CD4-positive, alpha-beta T cell (primary cell): Measurements from ENCODE around the gene DUSP22. TPM values are rescaled to one million over a fixed set of nuclear protein-coding genes. Genes with fewer than 3 reads are reported as not detected.

ENCODE experiments used
- ATAC-seq: fragments of 200-7000 bp; cut with Tn5 transposase; one replicate; pipeline ENCODE4 v1.10.0; 2022; ENCODE audit warnings: mild to moderate bottlenecking; ENCODE audit not compliant: poor library complexity
- CTCF ChIA-PET: fragments of 350-600 bp; sonication (Branson Sonifier 250); formaldehyde crosslinking; loops from one replicate; lab custom pipeline; 2021; ENCODE audit warnings: antibody characterized with exemption, inconsistent platforms; lab: Charles Lee
- POLR2A ChIA-PET: fragments of 350-600 bp; sonication (Branson Sonifier 250); formaldehyde crosslinking; loops from one replicate; lab custom pipeline; 2021; ENCODE audit warnings: antibody characterized with exemption, inconsistent platforms; lab: Charles Lee
- DNase-seq, 14 experiments: peaks; one replicate each; pipeline ENCODE4 v3.0.0-alpha.2; 2013 to 2020; ENCODE audit warnings: mixed read lengths in 2 of 14
- H3K27ac ChIP-seq, 2 donors: one replicate each; pipeline versions ENCODE4 v1.5.1 to v1.7.0; 2013; ENCODE audit warnings: low read length in 2 of 2, low read depth in 1 of 2, mild to moderate bottlenecking in 1 of 2
- H3K27me3 ChIP-seq, 2 experiments: 1 replicate in 1 of 2; 2 replicates in 1 of 2; pipeline versions ENCODE4 v1.6.1 to v1.7.0; 2013; ENCODE audit warnings: low read length in 2 of 2, control low read depth in 1 of 2, mild to moderate bottlenecking in 1 of 2, moderate library complexity in 1 of 2; ENCODE audit not compliant: insufficient read depth in 2 of 2, control insufficient read depth in 1 of 2
- H3K36me3 ChIP-seq: one replicate; pipeline ENCODE4 v1.6.1; 2013; ENCODE audit warnings: low read length, control low read depth; ENCODE audit not compliant: insufficient read depth
- H3K4me1 ChIP-seq: one replicate; pipeline ENCODE4 v1.6.1; 2013; ENCODE audit warnings: low read length, control low read depth; ENCODE audit not compliant: insufficient read depth
- H3K4me3 ChIP-seq: one replicate; pipeline ENCODE4 v1.5.1; 2013; ENCODE audit warnings: mild to moderate bottlenecking, low read length, moderate library complexity
- H3K9me3 ChIP-seq, 2 experiments: 1 replicate in 1 of 2; 2 replicates in 1 of 2; pipeline versions ENCODE4 v1.6.1 to v1.7.0; 2013; ENCODE audit warnings: low read length in 2 of 2, mild to moderate bottlenecking in 2 of 2, control low read depth in 1 of 2, moderate library complexity in 1 of 2; ENCODE audit not compliant: control insufficient read depth in 1 of 2, insufficient read depth in 1 of 2
- H3K27ac Mint-ChIP-seq: one replicate; pipeline ENCODE4 v1.8.0; 2020; ENCODE audit warnings: mixed read lengths
- H3K27me3 Mint-ChIP-seq: one replicate; pipeline ENCODE4 v1.8.0; 2021; ENCODE audit warnings: mixed read lengths
- H3K36me3 Mint-ChIP-seq: one replicate; pipeline ENCODE4 v1.8.0; 2021; ENCODE audit warnings: low read depth, mixed read lengths
- H3K4me1 Mint-ChIP-seq: one replicate; pipeline ENCODE4 v1.8.0; 2021; ENCODE audit warnings: low read depth, mixed read lengths
- H3K4me3 Mint-ChIP-seq: one replicate; pipeline ENCODE4 v1.8.0; 2020; ENCODE audit warnings: mild to moderate bottlenecking, mixed read lengths
- H3K9me3 Mint-ChIP-seq: one replicate; pipeline ENCODE4 v1.8.0; 2020; ENCODE audit warnings: mixed read lengths
- intact Hi-C, 2 experiments: fragments of 100-400 bp; cut with DNase I in 1 of 2; cut with micrococcal nuclease in 1 of 2; formaldehyde crosslinking; loops; one replicate each; pipeline versions ENCODE4 v1.15.1 to v1.9.0; 2023 to 2025; cut with DNase I, micrococcal nuclease
- total RNA-seq, 174 experiments: library from RNA in 2 of 174; stranded (reverse) in 2 of 174; gene quantifications; one replicate each; pipeline ENCODE4 v1.2.3 and lab custom pipeline; 2021 to 2026
- TF ChIP-seq, protein P1 (sequence below): fragments of 200-600 bp; IDR thresholded peaks from one replicate; pipeline ENCODE4 v1.8.0; 2022; ENCODE audit warnings: antibody characterized with exemption, mild to moderate bottlenecking

Gene DUSP22
- total RNA-seq, 2 experiments from 2014 or later = 25.4 to 26.3 TPM

GRCh38 chr6:286681-287488 is 5.4 kb upstream of the DUSP22 start:
- intact Hi-C loops = no loop called here
- POLR2A ChIA-PET = no interaction called here
- H3K36me3 Mint-ChIP-seq = peaks cover 4% of the 10 kb centered on the region
- CTCF ChIA-PET = interaction anchor here (1.1 kb wide), 1 partner anchor 62 kb away, joined by 3 read pairs; no protein-coding TSS in a partner anchor
- peaks cover 55% of the 10 kb centered on the region for H3K4me1 Mint-ChIP-seq
- H3K9me3 ChIP-seq = no peaks in the 10 kb centered on the region
- no peak overlapping the region for H3K27ac Mint-ChIP-seq
- TF ChIP-seq, protein P1, sequence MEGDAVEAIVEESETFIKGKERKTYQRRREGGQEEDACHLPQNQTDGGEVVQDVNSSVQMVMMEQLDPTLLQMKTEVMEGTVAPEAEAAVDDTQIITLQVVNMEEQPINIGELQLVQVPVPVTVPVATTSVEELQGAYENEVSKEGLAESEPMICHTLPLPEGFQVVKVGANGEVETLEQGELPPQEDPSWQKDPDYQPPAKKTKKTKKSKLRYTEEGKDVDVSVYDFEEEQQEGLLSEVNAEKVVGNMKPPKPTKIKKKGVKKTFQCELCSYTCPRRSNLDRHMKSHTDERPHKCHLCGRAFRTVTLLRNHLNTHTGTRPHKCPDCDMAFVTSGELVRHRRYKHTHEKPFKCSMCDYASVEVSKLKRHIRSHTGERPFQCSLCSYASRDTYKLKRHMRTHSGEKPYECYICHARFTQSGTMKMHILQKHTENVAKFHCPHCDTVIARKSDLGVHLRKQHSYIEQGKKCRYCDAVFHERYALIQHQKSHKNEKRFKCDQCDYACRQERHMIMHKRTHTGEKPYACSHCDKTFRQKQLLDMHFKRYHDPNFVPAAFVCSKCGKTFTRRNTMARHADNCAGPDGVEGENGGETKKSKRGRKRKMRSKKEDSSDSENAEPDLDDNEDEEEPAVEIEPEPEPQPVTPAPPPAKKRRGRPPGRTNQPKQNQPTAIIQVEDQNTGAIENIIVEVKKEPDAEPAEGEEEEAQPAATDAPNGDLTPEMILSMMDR = no peak
- H3K27ac ChIP-seq = no peak overlapping the region
- H3K9me3 Mint-ChIP-seq = no peaks in the 10 kb centered on the region
- H3K36me3 ChIP-seq = no peaks in the 10 kb centered on the region
- no peaks in the 10 kb centered on the region for H3K27me3 ChIP-seq
- DNase-seq = no peak
- peaks cover 12% of the 10 kb centered on the region for H3K4me1 ChIP-seq
- no peak overlapping the region for H3K4me3 ChIP-seq
- no peak overlapping the region for H3K4me3 Mint-ChIP-seq
- H3K27me3 Mint-ChIP-seq = no peaks in the 10 kb centered on the region
- ATAC-seq = no peak

DNA sequence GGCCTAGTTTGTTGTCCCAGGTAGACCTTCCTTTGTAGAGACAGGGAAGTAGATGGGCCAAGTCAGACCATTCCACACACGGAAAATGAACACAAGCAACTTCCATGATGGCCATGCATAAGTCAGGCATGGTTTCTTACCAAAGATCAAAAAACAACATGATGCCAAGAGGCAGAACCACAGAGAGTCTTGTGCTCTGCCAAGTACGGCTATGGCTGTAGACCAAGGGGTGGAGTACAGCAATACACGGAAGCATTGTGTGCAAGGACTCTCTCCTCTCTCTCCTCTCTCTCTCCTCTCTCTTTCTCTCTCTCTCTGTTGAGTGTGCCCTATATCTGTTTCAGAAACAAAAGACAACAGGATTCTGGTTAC is 4.8 kb upstream of the DUSP22 start:
- CTCF ChIA-PET = interaction anchor here (1.1 kb wide), 1 partner anchor 62 kb away, joined by 3 read pairs; no protein-coding TSS in a partner anchor
- ATAC-seq (no peak), DNase-seq (no peak)

GRCh38 chr6:288866-289265 is 3.4 kb upstream of the DUSP22 start:
- Histone ChIP-seq H3K27ac (no peak overlapping the region), H3K4me3 (no peak overlapping the region), H3K9me3 (no peaks in the 10 kb centered on the region), H3K27me3 (no peaks in the 10 kb centered on the region), H3K4me1 (peaks cover 24% of the 10 kb centered on the region), H3K36me3 (no peaks in the 10 kb centered on the region)
- Mint-ChIP-seq H3K27ac (peak overlapping the region; percentile 0), H3K4me3 (no peak overlapping the region), H3K9me3 (no peaks in the 10 kb centered on the region), H3K36me3 (peaks cover 13% of the 10 kb centered on the region), H3K4me1 (peaks cover 62% of the 10 kb centered on the region), H3K27me3 (no peaks in the 10 kb centered on the region)
- ChIA-PET CTCF (interaction anchor here (1.4 kb wide), 1 partner anchor 10 kb away, joined by 4 read pairs; no protein-coding TSS in a partner anchor), POLR2A (no interaction called here)
- TF ChIP-seq, protein P1 = no peak
- no peak for ATAC-seq
- intact Hi-C loops = no loop called here
- no peak for DNase-seq

More for the DNA sequence above, 4.8 kb upstream of the DUSP22 start:
- intact Hi-C loops = no loop called here
- Histone ChIP-seq H3K27ac (no peak overlapping the region), H3K9me3 (no peaks in the 10 kb centered on the region), H3K4me1 (peaks cover 12% of the 10 kb centered on the region), H3K4me3 (no peak overlapping the region), H3K27me3 (no peaks in the 10 kb centered on the region), H3K36me3 (no peaks in the 10 kb centered on the region)
- no peak overlapping the region for H3K27ac Mint-ChIP-seq
- H3K9me3 Mint-ChIP-seq = no peaks in the 10 kb centered on the region
- peaks cover 4% of the 10 kb centered on the region for H3K36me3 Mint-ChIP-seq
- peaks cover 55% of the 10 kb centered on the region for H3K4me1 Mint-ChIP-seq
- TF ChIP-seq, protein P1 = no peak
- POLR2A ChIA-PET = no interaction called here
- no peaks in the 10 kb centered on the region for H3K27me3 Mint-ChIP-seq
- H3K4me3 Mint-ChIP-seq = no peak overlapping the region
